Measurements from ENCODE around the gene AQP10.
"Not testable (repeated sequence)": the region's sequence is repeated elsewhere in the genome, so short reads cannot be mapped to it uniquely, and the experiment has no call there.

The AQP10 gene

GRCh38 chr1:154324241-154324640, 3.3 kb downstream of the AQP10 start:
- DNase-seq (ENCODE audit: low spot score): no peak

- peak; percentile 86 for DNase-seq (ENCODE audit: low spot score)
These were observed 4.0 kb downstream of the AQP10 start, which contains the start of gene ATP8B2 for GRCh38 chr1:154324669-154325582. TSS of gene ATP8B2 (plus strand) at chr1:154325525. CDS start at chr1:154328142, 2,617 bp downstream.

DNA sequence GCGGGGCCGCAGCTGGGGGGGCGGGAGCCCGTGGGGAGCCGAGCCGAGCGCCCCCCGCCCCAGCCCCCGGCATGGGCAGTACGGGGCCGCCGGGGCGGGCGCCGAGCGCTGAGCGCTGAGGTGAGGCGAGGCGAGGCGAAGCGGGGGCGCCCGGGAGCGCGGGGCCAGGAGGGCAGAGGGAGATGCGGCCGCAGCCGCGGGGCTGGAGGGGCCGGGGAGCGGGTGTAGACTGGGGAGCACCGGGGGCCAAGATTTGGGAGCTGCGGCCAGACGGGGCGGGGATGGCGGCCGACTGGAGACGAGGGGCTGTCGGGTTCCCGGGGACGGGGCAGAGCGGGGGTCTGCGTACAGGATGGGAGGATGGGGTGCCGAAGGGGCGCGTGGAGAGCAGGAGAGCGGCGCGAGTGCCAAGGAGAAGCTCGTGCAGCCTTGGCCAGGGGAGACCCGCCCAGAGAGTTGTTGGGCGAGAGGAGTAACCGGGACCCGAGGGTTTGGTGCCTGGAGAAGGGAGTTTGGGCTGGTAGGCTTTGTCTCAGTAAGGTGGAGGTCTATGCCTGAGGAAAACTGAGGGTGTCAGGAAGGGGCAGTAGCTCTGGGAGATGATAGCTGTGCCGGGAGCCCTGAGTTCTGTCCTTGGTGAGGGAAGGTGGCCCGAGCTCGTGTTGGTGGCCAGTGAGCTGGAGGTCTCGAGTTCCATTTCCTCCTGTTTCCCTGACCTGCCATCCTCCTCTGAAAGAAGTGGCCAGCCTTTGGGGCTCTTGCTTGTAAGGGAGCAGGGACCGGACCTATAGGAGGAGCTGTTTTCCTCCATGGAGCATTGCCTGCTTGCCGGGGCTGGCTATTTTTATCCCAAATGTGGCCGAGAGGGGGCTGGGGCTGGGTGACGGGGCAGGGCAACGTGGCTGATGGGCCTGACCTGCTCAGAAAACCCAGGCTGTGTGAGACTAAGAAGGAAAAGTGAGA, 5.0 kb downstream of the AQP10 start:
- peak; percentile 91 for DNase-seq (ENCODE audit: low spot score)

DNA sequence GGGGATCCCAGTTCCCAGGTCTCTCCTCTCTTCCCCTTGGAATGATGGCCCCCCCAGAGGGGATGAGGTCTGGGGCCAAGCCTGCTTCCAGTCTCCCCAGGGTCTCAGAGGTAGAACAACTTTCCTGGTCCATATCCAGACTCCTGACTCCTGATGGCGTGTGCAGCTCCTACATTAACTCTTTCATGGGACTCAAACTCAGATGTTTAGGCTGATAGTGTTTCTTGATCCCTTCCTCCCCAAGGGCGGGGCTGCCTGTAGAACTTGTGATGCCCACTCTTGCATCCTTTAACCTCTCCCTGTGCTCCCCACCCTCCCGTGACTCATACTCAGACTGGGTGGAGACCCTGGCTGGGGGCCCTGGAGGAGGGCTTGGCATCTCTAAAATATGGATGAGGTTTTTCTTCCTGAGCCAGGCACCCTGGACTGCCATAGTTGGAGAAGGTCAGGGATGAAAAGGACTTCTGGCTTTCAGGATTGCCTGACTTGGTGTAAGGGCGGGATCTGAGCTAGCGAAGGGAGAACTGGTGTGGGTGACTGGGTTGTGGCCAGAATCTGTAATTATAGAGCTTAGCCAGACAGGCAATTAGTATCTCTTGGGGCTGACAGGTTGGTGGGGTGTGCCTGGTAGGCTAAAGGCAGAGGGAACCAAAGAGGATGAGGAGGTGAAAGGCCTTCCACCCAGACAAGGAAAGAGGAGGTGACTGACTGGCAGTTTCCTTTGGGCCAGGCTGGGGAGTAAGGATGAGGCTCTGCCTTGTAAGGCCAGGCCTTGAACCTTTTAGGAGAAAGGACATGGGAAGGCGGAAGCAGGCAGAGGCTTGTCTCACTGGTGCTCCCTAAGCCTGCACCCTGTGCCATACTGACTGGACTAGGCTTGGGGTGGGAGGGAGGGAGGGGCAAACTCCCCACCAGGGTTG, 5.9 kb downstream of the AQP10 start:
- peak; percentile 87 for DNase-seq (ENCODE audit: low spot score)

- no peak for DNase-seq (ENCODE audit: low spot score)
These were observed 6.8 kb downstream of the AQP10 start for GRCh38 chr1:154327466-154328317.

- peak; percentile 86 for DNase-seq (ENCODE audit: low spot score)
These were observed 7.6 kb downstream of the AQP10 start for GRCh38 chr1:154328318-154329151.

GRCh38 chr1:154329152-154329521, 8.2 kb downstream of the AQP10 start:
- no peak for DNase-seq (ENCODE audit: low spot score)

DNA sequence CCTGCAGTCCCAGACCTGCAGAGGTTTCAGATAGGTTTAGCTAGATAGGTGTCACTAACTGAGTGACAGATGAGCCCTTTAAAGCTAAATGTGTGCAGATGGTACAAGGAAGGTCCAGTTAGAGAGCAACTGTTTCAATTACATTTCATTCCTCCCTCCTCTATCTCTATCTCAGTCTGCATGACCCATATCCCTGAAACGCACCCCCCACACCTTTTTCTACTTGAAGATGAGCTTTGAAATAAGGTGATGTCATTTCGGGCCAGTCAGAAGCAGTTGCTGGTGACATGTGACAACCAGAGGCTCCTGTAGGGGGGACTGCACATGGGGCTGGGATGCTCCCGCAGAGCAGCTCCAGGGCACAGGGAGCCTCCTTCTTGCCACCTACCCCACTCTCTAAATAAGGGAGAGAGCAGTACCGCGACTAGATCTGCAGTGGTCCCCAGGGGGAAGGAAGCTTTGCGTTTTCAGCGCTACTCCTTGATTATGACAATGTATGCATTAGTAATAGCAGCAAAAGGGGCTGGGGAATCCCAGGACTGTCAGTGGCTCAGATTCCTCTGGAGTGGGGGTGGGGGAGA, 8.7 kb downstream of the AQP10 start:
- no peak for DNase-seq (ENCODE audit: low spot score)

DNA sequence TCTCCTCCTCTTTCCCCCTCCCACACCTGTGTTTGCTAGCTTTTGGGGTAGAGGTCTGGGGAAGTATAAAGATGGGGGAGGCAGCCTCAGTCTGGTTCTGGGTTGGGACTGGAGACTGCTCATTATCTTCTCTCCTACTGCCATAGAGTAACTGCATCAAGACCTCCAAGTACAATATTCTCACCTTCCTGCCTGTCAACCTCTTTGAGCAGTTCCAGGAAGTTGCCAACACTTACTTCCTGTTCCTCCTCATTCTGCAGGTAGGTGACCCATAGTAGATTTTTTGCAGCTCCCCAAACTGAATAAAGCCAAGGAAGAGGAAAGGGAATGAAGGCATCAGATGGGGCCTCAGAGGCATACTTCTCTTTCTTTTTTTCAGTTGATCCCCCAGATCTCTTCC, 9.8 kb downstream of the AQP10 start:
- no peak for DNase-seq (ENCODE audit: low spot score)

GRCh38 chr1:154334079-154335024, 13.5 kb downstream of the AQP10 start:
- no peak for DNase-seq (ENCODE audit: low spot score)

GRCh38 chr1:154335025-154335714, 14.3 kb downstream of the AQP10 start:
- DNase-seq (ENCODE audit: low spot score): peak; percentile 91

- DNase-seq (ENCODE audit: low spot score): no peak
These were observed 16.5 kb downstream of the AQP10 start for GRCh38 chr1:154337253-154337894.

DNA sequence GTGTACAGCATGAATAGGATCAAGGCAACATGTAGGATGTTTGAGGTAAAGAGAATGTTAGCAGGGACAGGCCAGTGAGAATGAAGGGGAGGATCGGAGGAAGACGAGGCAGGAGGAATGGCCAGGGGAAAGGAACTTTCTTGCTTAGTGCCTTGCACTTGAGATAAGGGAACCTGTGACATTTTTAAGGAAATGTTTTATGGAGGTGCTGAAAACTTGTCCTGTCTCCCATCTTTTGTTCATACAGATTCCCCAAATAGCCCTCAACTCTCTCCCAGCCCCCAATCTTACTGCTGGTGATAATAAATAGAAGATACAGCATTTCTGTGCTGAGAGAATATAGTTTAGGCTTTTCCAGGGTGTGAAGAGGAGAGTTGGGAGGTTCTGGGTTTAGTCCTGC, 18.0 kb downstream of the AQP10 start:
- DNase-seq (ENCODE audit: low spot score): no peak

DNA sequence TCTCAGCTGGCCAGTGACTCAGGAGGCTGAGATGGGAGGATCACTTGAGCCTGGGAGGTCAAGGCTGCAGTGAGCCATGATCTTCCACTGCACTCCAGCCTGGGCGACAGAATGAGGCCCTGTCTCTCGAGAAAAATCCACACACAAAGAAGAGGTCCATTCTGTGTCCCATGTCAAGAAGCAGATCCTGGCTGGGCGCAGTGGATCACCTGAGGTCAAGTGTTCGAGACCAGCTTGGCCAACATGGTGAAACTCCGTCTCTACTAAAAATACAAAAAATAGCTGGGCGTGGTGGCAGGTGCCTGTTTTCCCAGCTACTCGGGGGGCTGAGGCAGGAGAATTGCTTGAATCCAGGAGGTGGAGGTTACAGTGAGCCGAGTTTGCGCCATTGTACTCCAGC, 20.5 kb downstream of the AQP10 start:
- not testable (repeated sequence) for DNase-seq (ENCODE audit: low spot score)

- DNase-seq (ENCODE audit: low spot score): no peak
These were observed 21.2 kb downstream of the AQP10 start for GRCh38 chr1:154342132-154342531.

DNA sequence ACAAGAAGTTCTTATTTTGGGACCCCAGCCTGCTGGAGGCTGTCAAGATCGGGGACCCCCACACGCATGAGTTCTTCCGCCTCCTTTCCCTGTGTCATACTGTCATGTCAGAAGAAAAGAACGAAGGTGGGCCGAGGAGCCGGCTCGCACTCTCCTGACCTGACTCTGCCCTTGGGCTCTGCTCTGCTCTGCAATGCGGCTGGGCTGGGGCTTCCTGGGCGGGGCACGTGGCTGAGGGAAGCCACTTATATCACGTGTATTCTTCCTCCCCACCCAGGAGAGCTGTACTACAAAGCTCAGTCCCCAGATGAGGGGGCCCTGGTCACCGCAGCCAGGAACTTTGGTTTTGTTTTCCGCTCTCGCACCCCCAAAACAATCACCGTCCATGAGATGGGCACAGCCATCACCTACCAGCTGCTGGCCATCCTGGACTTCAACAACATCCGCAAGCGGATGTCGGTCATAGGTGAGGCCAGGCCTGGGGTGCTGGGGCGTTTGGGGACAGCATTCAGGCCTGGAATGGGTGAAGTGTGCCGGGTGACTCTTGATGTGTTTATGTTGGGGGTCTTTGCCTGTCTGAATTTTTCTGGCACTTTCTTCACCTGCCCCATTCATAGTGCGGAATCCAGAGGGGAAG, 22.1 kb downstream of the AQP10 start:
- no peak for DNase-seq (ENCODE audit: low spot score)

Measured in AG08395 (cell line).